Transverse colon (tissue), 3 donors: Measurements from ENCODE around the gene DNAJC11.

ENCODE experiments used
- CTCF ChIP-seq, 5 experiments: fragments of 200-600 bp in 3 of 5; fragments of 450-650 bp in 2 of 5; sonication (generic) in 3 of 5; IDR thresholded peaks; 1 replicate in 2 of 5; 2 replicates in 3 of 5; pipeline ENCODE4 v1.5.1; 2016 to 2017; ENCODE audit warnings: antibody characterized with exemption in 5 of 5, inconsistent platforms in 3 of 5, mild to moderate bottlenecking in 2 of 5, moderate library complexity in 1 of 5
- EP300 ChIP-seq: sonication (generic); formaldehyde crosslinking; IDR thresholded peaks from one replicate; pipeline ENCODE4 v1.6.1; 2017; ENCODE audit warnings: antibody characterized with exemption, low read depth

GRCh38 chr1:6750490-6750889, 48.9 kb upstream of the DNAJC11 start:
- TF ChIP-seq CTCF (IDR thresholded peaks at IDR 0.05) (no peak), EP300 (no peak)
